HG02840 (cell line): Measurements from ENCODE around the gene KLF3.
"Not testable (repeated sequence)": the region's sequence is repeated elsewhere in the genome, so short reads cannot be mapped to it uniquely, and the experiment has no call there.

Source experiments
- ATAC-seq: cut with Tn5 transposase; IDR thresholded peaks from one replicate; pipeline ENCODE4 v1.9.1; 2021; ENCODE audit warnings: mild to moderate bottlenecking, moderate library complexity, moderate number of reproducible peaks; ENCODE audit not compliant: unreplicated experiment, low FRiP score

Gene KLF3

DNA sequence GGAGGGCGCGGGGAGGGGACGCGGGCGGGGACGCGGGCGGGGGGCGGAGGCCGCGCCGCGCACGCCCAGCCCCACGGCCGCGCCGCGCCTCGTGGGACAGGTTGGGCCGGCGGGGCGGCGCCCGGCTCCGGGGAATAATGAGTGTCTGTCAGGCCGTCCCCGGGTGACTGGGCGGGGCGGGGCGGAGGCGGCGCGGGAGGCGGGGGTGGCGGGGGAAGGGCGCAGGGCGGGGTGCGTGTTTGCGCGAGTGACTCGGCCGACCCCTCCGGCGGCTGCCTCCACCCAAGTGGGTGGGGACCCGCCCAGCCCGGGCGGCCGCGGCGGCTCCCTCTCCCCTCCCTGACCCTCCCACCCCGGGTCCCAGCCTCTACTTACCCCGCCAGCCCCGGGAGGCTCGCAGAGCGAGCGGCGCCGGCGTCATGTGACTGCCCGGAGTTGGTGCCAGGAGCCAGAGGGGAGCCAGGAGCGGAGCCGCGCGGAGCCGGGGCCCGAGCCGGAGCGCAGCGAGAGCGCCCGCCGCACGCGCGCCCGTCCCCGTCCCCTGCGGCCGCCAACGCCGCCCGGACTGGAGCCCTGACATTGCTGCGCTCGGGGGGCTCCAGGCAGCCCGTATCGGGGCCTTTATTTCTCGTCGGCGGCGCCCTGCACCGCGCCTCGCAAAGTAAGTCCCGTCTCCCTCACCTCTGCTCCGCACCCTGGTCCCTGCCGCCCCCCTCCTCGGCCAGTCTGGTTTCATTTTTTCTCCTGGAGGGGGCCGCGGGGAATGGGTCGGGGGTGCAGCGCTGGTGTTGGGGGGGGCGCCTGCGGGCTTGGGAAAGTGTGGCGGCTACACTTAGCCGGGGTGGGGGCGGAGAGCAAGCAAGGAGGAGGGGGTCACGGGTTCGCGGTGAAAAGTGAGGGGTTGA, at the start of gene KLF3:
Gene KLF3 (plus strand): TSS at position 399 of the 905 bp plus-strand sequence. CDS start 16,427 bp downstream, outside the sequence.
- ATAC-seq = peak; percentile 76

DNA sequence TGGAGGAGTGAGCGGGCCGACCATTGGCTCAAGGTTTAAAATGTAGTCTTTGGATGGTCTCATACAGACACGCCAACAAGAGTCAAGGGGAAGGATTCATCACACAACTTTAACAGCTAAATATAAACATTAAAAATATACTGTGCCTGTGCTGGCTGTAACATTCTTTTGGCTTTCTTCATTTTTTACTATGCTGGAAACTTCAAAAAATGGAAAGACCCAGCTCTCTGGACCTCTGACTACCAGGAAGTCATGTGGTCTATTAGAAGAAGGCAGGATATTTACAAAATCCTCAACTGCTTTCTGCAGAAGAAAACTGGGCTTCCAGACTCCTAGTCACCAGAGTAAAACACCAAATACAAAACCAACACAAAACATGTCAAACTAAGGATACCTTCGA, 49.8 kb upstream of the KLF3 start:
- ATAC-seq = no peak

GRCh38 chr4:38615847-38616246, 48.2 kb upstream of the KLF3 start:
- no peak for ATAC-seq

DNA sequence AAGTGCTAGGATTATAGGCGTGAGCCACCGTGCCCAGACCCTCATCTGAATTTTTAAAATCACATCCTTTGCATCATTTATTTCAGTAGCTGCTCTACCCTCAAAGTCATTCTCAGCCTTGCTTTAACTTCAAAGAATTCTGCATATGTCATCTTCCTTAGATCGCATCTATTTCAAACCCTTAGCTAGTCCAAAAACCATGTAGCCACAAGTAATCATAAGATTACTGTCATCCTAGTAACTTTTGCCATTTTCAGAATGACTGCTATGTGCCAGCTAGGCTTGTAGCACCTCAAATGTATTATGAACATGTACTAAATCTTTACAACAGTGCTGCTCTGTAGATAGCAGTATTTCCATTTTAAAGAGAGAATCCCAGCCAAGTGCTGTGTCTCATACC, 45.5 kb upstream of the KLF3 start:
- ATAC-seq = no peak

GRCh38 chr4:38619316-38619715, 44.7 kb upstream of the KLF3 start:
- no peak for ATAC-seq

GRCh38 chr4:38620065-38620464, 43.9 kb upstream of the KLF3 start:
- ATAC-seq = no peak

GRCh38 chr4:38620527-38621027, 43.4 kb upstream of the KLF3 start:
- ATAC-seq = no peak

DNA sequence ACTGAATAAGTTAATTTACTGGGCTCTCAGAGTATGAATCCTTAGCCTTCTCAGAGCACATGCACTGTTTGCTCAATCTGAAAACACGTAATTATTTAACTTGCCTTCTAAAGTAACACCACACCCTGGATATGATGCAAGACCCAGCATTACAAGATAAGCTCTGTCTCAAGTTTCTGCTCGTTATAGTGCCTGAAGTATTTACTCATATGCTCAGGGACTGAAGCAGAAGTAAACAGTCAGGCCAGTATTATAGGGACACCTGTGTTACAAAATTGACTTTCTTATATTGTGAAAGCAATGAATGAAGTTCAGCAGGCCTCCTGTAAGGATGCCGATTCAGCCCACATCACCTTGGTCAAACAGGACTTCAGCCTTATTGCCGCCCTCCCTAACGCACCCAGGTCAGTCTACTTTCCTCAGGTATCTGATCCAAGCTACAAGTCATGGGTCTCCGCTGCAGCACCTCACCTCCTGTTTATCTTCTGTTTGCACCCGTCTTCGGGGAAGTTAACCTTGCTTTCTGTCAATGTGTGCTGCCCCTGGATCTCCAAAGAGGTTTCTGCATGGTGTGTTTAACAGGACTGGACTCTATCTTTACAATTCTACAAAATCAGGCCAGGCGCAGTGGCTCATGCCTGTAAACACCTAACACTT, 42.8 kb upstream of the KLF3 start:
- ATAC-seq = no peak

GRCh38 chr4:38621831-38622230, 42.2 kb upstream of the KLF3 start:
- ATAC-seq = no peak

DNA sequence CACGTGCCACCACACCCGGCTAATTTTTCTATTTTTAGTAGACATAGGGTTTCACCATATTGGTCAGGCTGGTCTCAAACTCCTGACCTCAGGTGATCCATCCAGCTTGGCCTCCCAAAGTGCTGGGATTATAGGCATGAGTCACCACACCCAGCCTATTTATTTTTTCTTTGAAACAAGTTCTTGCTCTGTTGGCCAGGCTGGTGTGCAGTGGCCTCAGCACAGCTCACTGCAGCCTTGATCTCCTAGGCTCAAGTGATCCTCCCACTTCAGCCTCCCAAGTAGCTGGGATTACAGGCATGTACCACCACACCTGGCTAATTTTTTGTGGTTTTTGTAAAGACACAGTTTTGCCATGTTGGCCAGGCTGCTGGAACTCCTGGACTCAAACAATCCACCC, 41.7 kb upstream of the KLF3 start:
- not testable (repeated sequence) for ATAC-seq

- no peak for ATAC-seq
These were observed 40.7 kb upstream of the KLF3 start for GRCh38 chr4:38623260-38623659.

- no peak for ATAC-seq
These were observed 39.7 kb upstream of the KLF3 start for GRCh38 chr4:38624311-38624710.

- no peak for ATAC-seq
These were observed 38.5 kb upstream of the KLF3 start for GRCh38 chr4:38625508-38625907.

GRCh38 chr4:38626901-38627444, 37.0 kb upstream of the KLF3 start:
- ATAC-seq = not testable (repeated sequence)

GRCh38 chr4:38630519-38630918, 33.5 kb upstream of the KLF3 start:
- ATAC-seq = no peak

GRCh38 chr4:38634047-38634759, 29.8 kb upstream of the KLF3 start:
- ATAC-seq = no peak

DNA sequence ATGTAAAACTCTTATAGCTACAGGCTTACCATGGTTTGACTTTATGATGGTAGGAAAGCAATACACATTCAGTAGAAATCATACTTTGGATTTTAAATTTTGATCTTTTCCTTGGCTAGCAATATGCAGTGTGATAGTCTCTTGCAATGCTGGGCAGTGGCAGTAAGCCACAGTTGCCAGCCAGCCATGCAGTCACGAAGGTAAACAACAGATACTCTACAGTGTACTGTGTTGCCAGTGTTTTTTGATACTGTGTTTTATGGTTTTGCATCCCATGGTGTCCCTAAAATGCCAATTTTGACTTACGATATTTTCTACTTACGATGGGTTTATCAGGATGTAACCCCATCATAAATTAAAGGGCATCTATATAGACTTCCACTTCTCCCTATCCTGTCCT, 24.8 kb upstream of the KLF3 start:
- ATAC-seq = no peak

GRCh38 chr4:38641811-38642210, 22.2 kb upstream of the KLF3 start:
- ATAC-seq = no peak

DNA sequence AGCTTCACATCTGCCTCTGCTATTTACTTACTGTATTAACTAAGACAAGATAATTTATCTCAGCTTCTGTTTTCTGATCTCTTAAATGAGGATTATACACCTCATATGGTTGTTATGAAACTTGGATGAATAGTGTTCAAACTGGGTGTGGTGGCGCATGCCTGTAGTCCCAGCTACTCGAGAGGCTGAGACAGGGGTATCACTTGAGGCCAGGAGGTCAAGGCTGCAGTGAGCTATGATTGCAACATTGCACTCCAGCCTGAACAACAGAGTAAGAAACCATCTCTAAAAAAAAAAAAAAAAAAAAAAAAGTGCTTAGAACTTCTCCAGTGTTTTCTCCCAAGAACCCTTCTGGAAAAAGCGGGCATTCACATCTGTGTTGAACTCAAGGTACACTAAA, 19.8 kb upstream of the KLF3 start:
- no peak for ATAC-seq

DNA sequence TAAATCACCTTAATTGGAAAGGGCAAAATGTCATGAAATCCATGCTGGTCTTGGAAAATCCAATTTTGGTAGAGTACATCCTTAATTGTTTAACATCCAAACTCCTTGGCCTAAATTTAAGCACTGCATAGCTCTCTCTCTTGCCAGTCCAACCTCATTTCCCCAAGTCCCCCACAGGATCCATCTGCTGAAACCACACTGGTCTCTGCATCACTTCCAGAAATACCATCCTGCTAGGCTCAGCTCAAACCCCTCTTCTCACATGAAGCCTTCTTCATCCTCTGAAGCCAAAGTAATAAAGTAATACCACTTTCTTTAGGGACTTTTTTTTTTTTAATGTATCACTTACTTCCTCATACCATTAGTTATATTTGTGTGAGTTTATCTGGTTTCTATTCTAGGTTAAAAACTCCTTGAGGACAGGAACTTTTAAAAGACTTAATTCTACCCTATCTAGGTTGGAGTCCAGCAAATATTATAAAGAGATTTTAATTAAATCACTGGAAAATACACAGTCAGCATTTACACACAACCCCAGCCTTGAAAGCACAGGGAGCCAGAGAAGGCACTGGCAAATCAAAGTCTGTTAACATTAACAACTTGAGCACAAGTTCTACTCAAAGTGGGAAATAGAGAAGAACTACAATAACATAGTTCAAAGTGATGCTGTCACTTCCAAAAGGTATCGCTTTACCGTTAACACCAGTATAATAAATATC, 16.7 kb upstream of the KLF3 start:
- ATAC-seq = no peak
